DND-41 (cell line): ENCODE results near the gene PRELID2.

Experiments used
- ATAC-seq: fragments of 200-7000 bp; cut with Tn5 transposase; 3 replicates; pipeline ENCODE4 v1.9.1; 2021; ENCODE audit warnings: low read depth; ENCODE audit not compliant: insufficient read depth
- DNase-seq: peaks from one replicate; pipeline ENCODE4 v3.0.0-alpha.2; 2020
- H2AFZ ChIP-seq: 2 replicates; pipeline ENCODE4 v1.6.0; 2012; ENCODE audit warnings: low read depth, low read length
- H3K27ac ChIP-seq: 2 replicates; pipeline ENCODE4 v1.5.1; 2012; ENCODE audit warnings: low read length, inconsistent platforms
- H3K27me3 ChIP-seq: fragments of 200-600 bp; sonication (generic); 2 replicates; pipeline ENCODE4 v1.6.0; 2012; ENCODE audit warnings: low read length, mild to moderate bottlenecking, inconsistent platforms; ENCODE audit not compliant: insufficient read depth, poor library complexity
- H3K36me3 ChIP-seq: 2 replicates; pipeline ENCODE4 v1.5.1; 2012; ENCODE audit warnings: low read length, inconsistent platforms; ENCODE audit not compliant: insufficient read depth
- H3K4me1 ChIP-seq: 2 replicates; pipeline ENCODE4 v1.5.1; 2012; ENCODE audit warnings: mild to moderate bottlenecking, low read length; ENCODE audit not compliant: insufficient read depth
- H3K4me2 ChIP-seq: 2 replicates; pipeline ENCODE4 v1.6.0; 2012; ENCODE audit warnings: mild to moderate bottlenecking, moderate library complexity, low read length, inconsistent platforms; ENCODE audit not compliant: insufficient read depth
- H3K4me3 ChIP-seq, 2 experiments: fragments of 200-600 bp in 1 of 2; shearing (Covaris generic) in 1 of 2; 2 replicates each; pipeline ENCODE4 v1.5.1; 2012 to 2016; ENCODE audit warnings: inconsistent platforms in 2 of 2, low read length in 2 of 2, mild to moderate bottlenecking in 2 of 2, low read depth in 1 of 2, moderate library complexity in 1 of 2
- H3K79me2 ChIP-seq: 2 replicates; pipeline ENCODE4 v1.6.0; 2012; ENCODE audit warnings: low read length, inconsistent platforms; ENCODE audit not compliant: insufficient read depth
- H3K9ac ChIP-seq: 2 replicates; pipeline ENCODE4 v1.6.0; 2012; ENCODE audit warnings: low read depth, mild to moderate bottlenecking, inconsistent platforms, low read length, moderate library complexity
- H3K9me3 ChIP-seq: 2 replicates; pipeline ENCODE4 v1.5.1; 2012; ENCODE audit warnings: low read length, moderate library complexity, mild to moderate bottlenecking, inconsistent platforms; ENCODE audit not compliant: insufficient read depth, severe bottlenecking
- H4K20me1 ChIP-seq: 2 replicates; pipeline ENCODE4 v1.6.0; 2012; ENCODE audit warnings: low read length; ENCODE audit not compliant: insufficient read depth
- EZH2 ChIP-seq: IDR thresholded peaks from 3 replicates; pipeline ENCODE4 v1.6.1; 2012; ENCODE audit warnings: borderline replicate concordance, low read depth, mild to moderate bottlenecking, moderate library complexity, low read length, inconsistent platforms; ENCODE audit not compliant: severe bottlenecking
- TF ChIP-seq, protein P1 (sequence below): IDR thresholded peaks from 2 replicates; pipeline ENCODE4 v1.5.1; 2012; ENCODE audit warnings: borderline replicate concordance, low read length, moderate library complexity, mild to moderate bottlenecking; ENCODE audit not compliant: poor library complexity, severe bottlenecking; ENCODE audit errors: extremely low read depth

Gene PRELID2

DNA sequence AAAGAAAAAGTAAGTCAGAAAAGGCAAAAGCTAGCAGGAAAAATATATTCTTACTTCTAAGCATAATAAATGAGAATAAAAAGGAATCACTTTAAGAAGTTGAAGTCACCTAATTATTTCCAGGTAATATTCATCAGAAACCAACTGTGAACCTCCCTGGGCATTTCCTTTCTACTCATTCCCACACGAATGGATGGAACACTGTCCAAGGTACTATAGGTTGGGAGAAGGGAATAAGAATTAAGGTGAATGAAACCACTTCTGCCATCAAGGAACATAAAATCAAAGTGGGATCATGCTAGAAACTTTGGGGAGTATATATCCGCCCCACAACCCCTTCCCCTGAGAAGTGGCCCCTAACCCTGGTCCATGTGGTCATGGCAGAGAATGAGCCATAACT, 41.6 kb downstream of the PRELID2 start:
- no peak overlapping the region for H3K9ac ChIP-seq
- no peaks in the 10 kb centered on the region for H3K27me3 ChIP-seq
- no peaks in the 10 kb centered on the region for H4K20me1 ChIP-seq
- no peaks in the 10 kb centered on the region for H3K79me2 ChIP-seq
- no peak overlapping the region for H2AFZ ChIP-seq
- no peak overlapping the region for H3K4me3 ChIP-seq
- H3K4me1 ChIP-seq: no peaks in the 10 kb centered on the region
- no peak overlapping the region for H3K4me2 ChIP-seq
- H3K9me3 ChIP-seq: no peaks in the 10 kb centered on the region
- H3K36me3 ChIP-seq: no peaks in the 10 kb centered on the region
- DNase-seq: no peak
- no peak for ATAC-seq
- TF ChIP-seq EZH2: no peak
- TF ChIP-seq, protein P1, sequence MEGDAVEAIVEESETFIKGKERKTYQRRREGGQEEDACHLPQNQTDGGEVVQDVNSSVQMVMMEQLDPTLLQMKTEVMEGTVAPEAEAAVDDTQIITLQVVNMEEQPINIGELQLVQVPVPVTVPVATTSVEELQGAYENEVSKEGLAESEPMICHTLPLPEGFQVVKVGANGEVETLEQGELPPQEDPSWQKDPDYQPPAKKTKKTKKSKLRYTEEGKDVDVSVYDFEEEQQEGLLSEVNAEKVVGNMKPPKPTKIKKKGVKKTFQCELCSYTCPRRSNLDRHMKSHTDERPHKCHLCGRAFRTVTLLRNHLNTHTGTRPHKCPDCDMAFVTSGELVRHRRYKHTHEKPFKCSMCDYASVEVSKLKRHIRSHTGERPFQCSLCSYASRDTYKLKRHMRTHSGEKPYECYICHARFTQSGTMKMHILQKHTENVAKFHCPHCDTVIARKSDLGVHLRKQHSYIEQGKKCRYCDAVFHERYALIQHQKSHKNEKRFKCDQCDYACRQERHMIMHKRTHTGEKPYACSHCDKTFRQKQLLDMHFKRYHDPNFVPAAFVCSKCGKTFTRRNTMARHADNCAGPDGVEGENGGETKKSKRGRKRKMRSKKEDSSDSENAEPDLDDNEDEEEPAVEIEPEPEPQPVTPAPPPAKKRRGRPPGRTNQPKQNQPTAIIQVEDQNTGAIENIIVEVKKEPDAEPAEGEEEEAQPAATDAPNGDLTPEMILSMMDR: no peak
- no peak overlapping the region for H3K27ac ChIP-seq

DNA sequence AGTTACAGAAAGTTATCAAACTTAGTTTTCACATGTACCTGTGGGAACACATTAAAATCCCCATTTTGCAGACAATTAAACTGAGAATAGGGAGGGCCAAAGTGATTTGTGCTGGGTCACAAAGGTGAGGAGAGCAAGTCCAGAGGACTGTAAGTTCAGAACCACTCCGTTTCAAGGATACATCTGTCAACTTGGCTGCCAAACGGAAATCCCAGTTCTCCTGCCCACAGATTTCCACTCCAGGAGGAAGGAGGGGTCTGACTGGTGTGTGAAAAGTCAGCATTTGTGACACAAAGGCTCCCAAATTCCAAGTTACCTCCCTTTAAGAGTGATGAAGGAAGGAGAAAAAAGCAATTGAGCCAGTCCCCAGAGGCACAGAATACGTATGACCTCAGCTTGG, 42.3 kb downstream of the PRELID2 start:
- Histone ChIP-seq H3K36me3 (no peaks in the 10 kb centered on the region), H3K9ac (no peak overlapping the region), H3K27ac (no peak overlapping the region), H3K79me2 (no peaks in the 10 kb centered on the region), H3K4me2 (no peak overlapping the region), H3K27me3 (no peaks in the 10 kb centered on the region), H3K4me3 (no peak overlapping the region), H2AFZ (no peak overlapping the region), H4K20me1 (no peaks in the 10 kb centered on the region), H3K4me1 (no peaks in the 10 kb centered on the region), H3K9me3 (no peaks in the 10 kb centered on the region)
- TF ChIP-seq EZH2: no peak
- TF ChIP-seq, protein P1: no peak
- no peak for ATAC-seq
- no peak for DNase-seq

DNA sequence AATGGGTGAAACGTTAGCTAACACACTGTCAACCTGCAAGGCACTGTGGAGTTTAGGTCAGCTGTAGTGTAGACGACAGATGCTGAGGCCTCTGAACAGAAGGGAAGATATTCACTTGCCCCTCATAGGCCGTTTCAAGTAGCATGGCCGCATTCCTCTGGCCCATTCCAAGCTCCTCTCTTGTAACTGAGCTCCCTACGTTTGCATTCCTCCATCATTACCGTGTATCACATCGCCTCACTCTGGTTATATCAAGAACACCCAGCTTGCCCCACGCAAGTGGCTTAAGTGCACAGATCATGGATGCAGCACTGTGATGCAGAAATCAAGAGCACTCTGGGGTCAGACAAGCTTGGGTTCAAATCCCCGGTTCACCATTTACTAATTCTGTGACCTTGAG, 43.3 kb downstream of the PRELID2 start:
- Histone ChIP-seq H3K4me1 (no peaks in the 10 kb centered on the region), H3K79me2 (no peaks in the 10 kb centered on the region), H3K4me3 (no peak overlapping the region), H2AFZ (no peak overlapping the region), H4K20me1 (no peaks in the 10 kb centered on the region), H3K4me2 (no peak overlapping the region), H3K27ac (no peak overlapping the region), H3K27me3 (no peaks in the 10 kb centered on the region), H3K9ac (no peak overlapping the region), H3K36me3 (no peaks in the 10 kb centered on the region), H3K9me3 (no peaks in the 10 kb centered on the region)
- DNase-seq (no peak), ATAC-seq (no peak)
- TF ChIP-seq, protein P1: no peak
- no peak for TF ChIP-seq EZH2

DNA sequence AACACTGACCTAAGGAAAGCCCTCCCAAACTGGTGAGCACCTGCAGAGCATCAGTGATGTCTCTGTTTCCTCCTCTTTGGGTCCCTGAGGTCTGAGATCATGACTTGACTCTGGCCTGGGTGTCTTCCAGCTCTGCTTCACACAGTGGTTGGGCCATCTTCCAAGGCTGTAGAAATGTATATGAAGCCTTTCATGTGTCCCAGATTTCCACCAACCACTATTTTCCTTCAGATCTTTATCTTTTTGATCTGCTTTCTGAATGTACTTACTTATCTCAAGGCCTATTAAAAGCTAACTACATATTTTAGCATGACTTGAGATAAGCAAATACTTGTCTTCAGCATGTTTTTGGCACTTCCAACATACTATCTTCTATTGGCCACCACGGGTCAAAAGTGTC, 47.1 kb downstream of the PRELID2 start:
- no peaks in the 10 kb centered on the region for H4K20me1 ChIP-seq
- H3K4me3 ChIP-seq: no peak overlapping the region
- H3K27ac ChIP-seq: no peak overlapping the region
- H3K9ac ChIP-seq: no peak overlapping the region
- no peak overlapping the region for H2AFZ ChIP-seq
- H3K36me3 ChIP-seq: no peaks in the 10 kb centered on the region
- no peak for DNase-seq
- no peaks in the 10 kb centered on the region for H3K4me1 ChIP-seq
- H3K79me2 ChIP-seq: no peaks in the 10 kb centered on the region
- TF ChIP-seq, protein P1: no peak
- no peak for TF ChIP-seq EZH2
- H3K27me3 ChIP-seq: no peaks in the 10 kb centered on the region
- H3K4me2 ChIP-seq: no peak overlapping the region
- no peak for ATAC-seq
- no peaks in the 10 kb centered on the region for H3K9me3 ChIP-seq
